ENCODE data around the gene DDR2. TPM values are rescaled to one million over a fixed set of nuclear protein-coding genes. Genes with fewer than 3 reads are reported as not detected.

DDR2 gene
- total RNA-seq, 1 experiment from 2014 or later: 0.52 TPM

DNA sequence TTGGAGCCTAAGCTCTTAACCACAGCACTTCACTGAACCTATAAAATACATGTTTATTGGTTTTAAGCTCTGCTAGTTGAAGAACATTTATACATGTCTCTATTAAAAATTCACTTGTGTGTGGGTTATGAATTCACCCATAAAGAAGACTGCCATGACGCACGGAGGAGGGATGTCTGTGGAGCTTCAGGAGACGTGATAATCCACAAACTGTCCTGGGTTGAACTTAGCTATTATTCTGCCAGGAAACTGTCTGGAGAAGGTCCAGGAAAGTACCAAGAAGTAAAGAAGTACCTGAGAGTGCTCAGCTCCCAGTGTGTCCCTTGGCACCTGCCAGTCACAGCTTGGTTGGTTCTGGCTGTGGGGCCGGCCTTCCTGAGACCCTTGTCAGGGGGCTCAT, 56.3 kb downstream of the DDR2 start:
- Mint-ChIP-seq H3K27ac (no peak overlapping the region; a peak in 1 of 7 replicates), H3K27me3 (ENCODE audit: low read depth) (no peaks in the 10 kb centered on the region; the same call in 1 of the 2 replicates), H3K9me3 (no peaks in the 10 kb centered on the region; a peak in 1 of 5 replicates), H3K4me3 (no peak overlapping the region), H3K36me3 (ENCODE audit: insufficient read depth in 1 of 3, low read depth in 3 of 3) (no peaks in the 10 kb centered on the region), H3K4me1 (peaks cover 19 to 23% of the 10 kb centered on the region in 2 experiments)
- WGBS (ENCODE audit: extremely low coverage, insufficient read length, low lambda C conversion rate): no CpG with 5 or more reads among the region's 4 CpGs
- no peak overlapping the region for H2AK5ac ChIP-seq (ENCODE audit: insufficient read length, low read length)
- H3K4me2 ChIP-seq (ENCODE audit: insufficient read depth, insufficient read length, low read length): no peak overlapping the region
- H4K20me1 ChIP-seq (ENCODE audit: control insufficient read depth, insufficient read depth, insufficient read length): no peaks in the 10 kb centered on the region
- no peak overlapping the region for H4K8ac ChIP-seq (replicated peaks; ENCODE audit: insufficient read length, low read depth, low read length)
- TF ChIP-seq, protein P1, sequence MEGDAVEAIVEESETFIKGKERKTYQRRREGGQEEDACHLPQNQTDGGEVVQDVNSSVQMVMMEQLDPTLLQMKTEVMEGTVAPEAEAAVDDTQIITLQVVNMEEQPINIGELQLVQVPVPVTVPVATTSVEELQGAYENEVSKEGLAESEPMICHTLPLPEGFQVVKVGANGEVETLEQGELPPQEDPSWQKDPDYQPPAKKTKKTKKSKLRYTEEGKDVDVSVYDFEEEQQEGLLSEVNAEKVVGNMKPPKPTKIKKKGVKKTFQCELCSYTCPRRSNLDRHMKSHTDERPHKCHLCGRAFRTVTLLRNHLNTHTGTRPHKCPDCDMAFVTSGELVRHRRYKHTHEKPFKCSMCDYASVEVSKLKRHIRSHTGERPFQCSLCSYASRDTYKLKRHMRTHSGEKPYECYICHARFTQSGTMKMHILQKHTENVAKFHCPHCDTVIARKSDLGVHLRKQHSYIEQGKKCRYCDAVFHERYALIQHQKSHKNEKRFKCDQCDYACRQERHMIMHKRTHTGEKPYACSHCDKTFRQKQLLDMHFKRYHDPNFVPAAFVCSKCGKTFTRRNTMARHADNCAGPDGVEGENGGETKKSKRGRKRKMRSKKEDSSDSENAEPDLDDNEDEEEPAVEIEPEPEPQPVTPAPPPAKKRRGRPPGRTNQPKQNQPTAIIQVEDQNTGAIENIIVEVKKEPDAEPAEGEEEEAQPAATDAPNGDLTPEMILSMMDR (conservative IDR thresholded peaks at IDR 0.05): no peak
- no peak overlapping the region for H2AFZ ChIP-seq (ENCODE audit: low read length)
- H3K18ac ChIP-seq (ENCODE audit: insufficient read length, low read depth, low read length): no peak overlapping the region
- H3K9ac ChIP-seq (ENCODE audit: extremely low read depth, insufficient read length, low read length): no peak overlapping the region
- H3K4me1 ChIP-seq (ENCODE audit: insufficient read depth, low read length): peaks cover 4% of the 10 kb centered on the region; the same call in 1 of the 2 replicates
- no peak overlapping the region for H2BK5ac ChIP-seq (ENCODE audit: insufficient read length, low read length)
- no peak overlapping the region for H3K4ac ChIP-seq (ENCODE audit: low read depth, low read length)
- H4K91ac ChIP-seq (ENCODE audit: insufficient read length, low read depth, low read length): no peak overlapping the region
- H3K23me2 ChIP-seq (ENCODE audit: insufficient read length, low read depth, low read length, poor library complexity, severe bottlenecking): no peaks in the 10 kb centered on the region
- H3K56ac ChIP-seq (ENCODE audit: insufficient read length, low read depth, low read length): no peak overlapping the region
- no peak overlapping the region for H2BK120ac ChIP-seq (ENCODE audit: low read depth, low read length, poor library complexity, severe bottlenecking)
- no peak overlapping the region for H3K23ac ChIP-seq (ENCODE audit: insufficient read length, low read depth, low read length)
- H3T11ph ChIP-seq (ENCODE audit: low read length): no peak overlapping the region
- H3K79me1 ChIP-seq (ENCODE audit: insufficient read depth, low read depth, low read length, poor library complexity, severe bottlenecking): no peaks in the 10 kb centered on the region
- H3K27ac ChIP-seq (ENCODE audit: insufficient read length, low read depth, low read length): no peak overlapping the region
- H2BK20ac ChIP-seq (ENCODE audit: low read depth, low read length, poor library complexity, severe bottlenecking): no peak overlapping the region
- H3K27me3 ChIP-seq (ENCODE audit: insufficient read depth, low read length): no peaks in the 10 kb centered on the region
- no peak overlapping the region for H2BK15ac ChIP-seq (ENCODE audit: low read depth, low read length)
- no peak overlapping the region for H4K5ac ChIP-seq (ENCODE audit: insufficient read length, low read depth, low read length)
- DNase-seq: no peak
- no peaks in the 10 kb centered on the region for H3K9me3 ChIP-seq (ENCODE audit: control insufficient read depth, low read depth, low read length)
- no peak overlapping the region for H2BK12ac ChIP-seq (ENCODE audit: insufficient read length, low read depth, low read length)
- H3K79me2 ChIP-seq (ENCODE audit: insufficient read depth, low read length): no peaks in the 10 kb centered on the region
- no peak overlapping the region for H3K14ac ChIP-seq (ENCODE audit: insufficient read depth, low read length)
